ENCODE data around the gene WSCD2.

The WSCD2 gene

DNA sequence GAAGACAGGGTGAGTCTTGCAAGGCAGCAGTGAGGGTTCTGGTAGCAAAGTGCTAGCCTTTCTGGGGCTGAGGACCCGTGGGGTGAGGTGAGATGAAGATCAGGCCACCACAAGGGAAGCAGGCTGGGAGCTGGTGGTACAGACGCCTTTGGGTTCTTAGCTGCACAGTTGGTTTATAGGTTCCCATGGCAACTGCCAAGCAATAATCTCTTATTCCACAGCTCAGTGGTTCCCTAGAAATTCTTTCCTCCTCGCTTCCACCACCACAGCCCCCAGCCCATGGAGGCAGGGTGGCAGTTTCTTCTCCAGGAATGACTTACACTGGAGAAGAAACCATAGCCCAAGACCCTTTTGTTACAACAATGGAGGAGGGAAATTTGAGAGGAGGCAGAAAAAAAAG is 127.9 kb downstream of the WSCD2 start:
- H3K36me3 ChIP-seq (ENCODE audit: insufficient read depth, low read length): no peaks in the 10 kb centered on the region
- no peaks in the 10 kb centered on the region for H3K4me1 ChIP-seq (ENCODE audit: insufficient read depth, low read length)
- H3K4me3 ChIP-seq (ENCODE audit: low read depth in 1 of 2, low read length in 2 of 2): no peak overlapping the region
- no peak overlapping the region for H3K27ac ChIP-seq (ENCODE audit: low read depth, low read length)
- H3K9me3 ChIP-seq (ENCODE audit: low read length): peaks cover 18% of the 10 kb centered on the region
- H3K9ac ChIP-seq (ENCODE audit: low read length): no peak overlapping the region
- H3K27me3 ChIP-seq (ENCODE audit: control insufficient read depth in 1 of 2, insufficient read depth in 2 of 2, low read length in 2 of 2): peaks cover 9 to 14% of the 10 kb centered on the region in 2 donors

DNA sequence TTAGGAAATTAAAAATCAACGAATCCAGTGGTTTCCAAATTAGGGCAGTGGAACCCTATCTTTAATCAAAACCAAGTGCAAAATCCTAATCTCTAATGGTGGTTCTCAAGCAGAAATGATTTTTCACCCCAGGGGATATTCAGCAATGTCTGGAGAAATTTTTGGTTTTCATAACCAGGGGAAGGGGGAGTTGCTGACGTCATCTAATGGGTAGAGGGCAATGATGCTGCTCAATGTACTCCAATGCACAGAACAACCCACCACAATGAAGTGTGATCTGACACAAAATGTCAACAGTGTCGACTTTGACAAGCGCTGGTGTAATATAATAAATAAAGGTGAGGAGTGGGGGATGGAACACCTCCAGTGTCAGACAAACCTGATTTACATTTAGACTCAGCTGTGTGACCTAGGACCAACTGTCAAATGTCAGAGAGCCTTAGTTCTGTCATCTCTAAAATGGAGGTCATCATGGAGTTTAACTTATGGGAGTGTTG is 128.6 kb downstream of the WSCD2 start:
- no peak overlapping the region for H3K27ac ChIP-seq (ENCODE audit: low read depth, low read length)
- peaks cover 9 to 14% of the 10 kb centered on the region in 2 donors for H3K27me3 ChIP-seq (ENCODE audit: control insufficient read depth in 1 of 2, insufficient read depth in 2 of 2, low read length in 2 of 2)
- no peak overlapping the region for H3K9ac ChIP-seq (ENCODE audit: low read length)
- H3K4me3 ChIP-seq (ENCODE audit: low read depth in 1 of 2, low read length in 2 of 2): no peak overlapping the region
- no peaks in the 10 kb centered on the region for H3K36me3 ChIP-seq (ENCODE audit: insufficient read depth, low read length)
- H3K4me1 ChIP-seq (ENCODE audit: insufficient read depth, low read length): no peaks in the 10 kb centered on the region
- H3K9me3 ChIP-seq (ENCODE audit: low read length): peaks cover 18% of the 10 kb centered on the region

DNA sequence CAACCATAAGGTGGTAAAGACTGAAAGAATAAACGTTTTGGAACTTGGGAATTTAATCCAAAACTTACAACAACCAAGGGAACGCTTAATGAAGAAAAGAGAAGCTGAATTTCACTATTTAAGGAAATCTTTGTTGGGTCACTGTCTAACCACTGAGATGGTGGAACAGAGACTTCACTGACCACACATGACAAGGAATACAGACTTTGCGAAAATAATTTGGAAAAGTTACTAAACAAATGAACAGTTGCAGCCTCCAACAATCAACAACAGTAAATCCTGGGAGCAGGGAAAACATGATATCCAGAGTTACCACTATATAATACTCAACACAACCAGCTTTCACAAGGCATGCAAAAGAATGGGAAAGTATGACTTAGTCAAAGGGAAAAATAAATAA is 131.0 kb downstream of the WSCD2 start:
- Histone ChIP-seq H3K4me1 (ENCODE audit: insufficient read depth, low read length) (no peaks in the 10 kb centered on the region), H3K4me3 (ENCODE audit: low read depth in 1 of 2, low read length in 2 of 2) (no peak overlapping the region), H3K9me3 (ENCODE audit: low read length) (peaks cover 18% of the 10 kb centered on the region), H3K36me3 (ENCODE audit: insufficient read depth, low read length) (no peaks in the 10 kb centered on the region), H3K9ac (ENCODE audit: low read length) (no peak overlapping the region), H3K27me3 (ENCODE audit: control insufficient read depth in 1 of 2, insufficient read depth in 2 of 2, low read length in 2 of 2) (peaks cover 7 to 9% of the 10 kb centered on the region in 2 donors), H3K27ac (ENCODE audit: low read depth, low read length) (no peak overlapping the region)

DNA sequence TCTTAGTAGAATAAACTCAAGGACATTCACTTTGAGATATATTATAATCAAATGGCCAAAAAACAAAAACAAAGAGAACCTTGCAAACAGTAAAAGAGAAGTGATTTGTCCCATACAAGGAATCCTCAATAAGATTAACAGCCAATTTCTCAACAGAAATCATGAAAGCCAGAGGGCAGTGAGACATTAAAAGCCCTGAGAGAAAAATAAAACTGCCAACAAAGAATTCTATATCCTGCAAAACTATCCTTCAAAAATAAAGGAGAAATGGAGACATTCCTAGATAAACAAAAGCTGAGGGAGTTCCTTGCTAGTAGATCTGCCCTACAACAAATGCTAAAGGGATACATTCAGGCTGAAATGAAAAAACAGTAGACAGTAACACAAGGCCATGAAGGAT is 131.9 kb downstream of the WSCD2 start:
- Histone ChIP-seq H3K27ac (ENCODE audit: low read depth, low read length) (no peak overlapping the region), H3K4me3 (ENCODE audit: low read depth in 1 of 2, low read length in 2 of 2) (no peak overlapping the region), H3K27me3 (ENCODE audit: control insufficient read depth in 1 of 2, insufficient read depth in 2 of 2, low read length in 2 of 2) (peaks cover 4 to 7% of the 10 kb centered on the region in 2 donors), H3K9me3 (ENCODE audit: low read length) (peaks cover 18% of the 10 kb centered on the region), H3K36me3 (ENCODE audit: insufficient read depth, low read length) (no peaks in the 10 kb centered on the region), H3K9ac (ENCODE audit: low read length) (no peak overlapping the region), H3K4me1 (ENCODE audit: insufficient read depth, low read length) (no peaks in the 10 kb centered on the region)

DNA sequence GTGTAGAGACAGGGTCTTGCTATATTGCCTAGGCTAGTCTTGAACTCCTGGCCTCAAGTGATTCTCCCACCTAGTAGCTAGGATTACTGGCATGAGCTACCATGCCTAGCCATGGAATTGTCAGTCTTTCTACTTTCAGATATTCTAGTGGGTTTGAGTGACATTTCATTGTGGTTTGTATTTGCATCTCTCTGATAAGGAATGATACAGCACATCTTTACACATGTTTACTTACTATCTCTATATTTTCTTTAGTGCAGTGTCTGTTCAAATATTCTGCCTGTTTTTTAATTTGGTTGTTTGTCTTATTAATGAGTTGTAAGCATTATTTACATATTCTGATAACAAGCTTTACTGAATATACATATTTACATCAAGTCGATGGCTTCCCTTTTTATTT is 136.4 kb downstream of the WSCD2 start:
- H3K36me3 ChIP-seq (ENCODE audit: insufficient read depth, low read length): no peaks in the 10 kb centered on the region
- H3K27ac ChIP-seq (ENCODE audit: low read depth, low read length): no peak overlapping the region
- no peaks in the 10 kb centered on the region for H3K4me1 ChIP-seq (ENCODE audit: insufficient read depth, low read length)
- H3K4me3 ChIP-seq (ENCODE audit: low read depth in 1 of 2, low read length in 2 of 2): no peak overlapping the region
- H3K27me3 ChIP-seq (ENCODE audit: control insufficient read depth in 1 of 2, insufficient read depth in 2 of 2, low read length in 2 of 2): no peaks in the 10 kb centered on the region
- H3K9me3 ChIP-seq (ENCODE audit: low read length): peaks cover 8% of the 10 kb centered on the region
- H3K9ac ChIP-seq (ENCODE audit: low read length): no peak overlapping the region

DNA sequence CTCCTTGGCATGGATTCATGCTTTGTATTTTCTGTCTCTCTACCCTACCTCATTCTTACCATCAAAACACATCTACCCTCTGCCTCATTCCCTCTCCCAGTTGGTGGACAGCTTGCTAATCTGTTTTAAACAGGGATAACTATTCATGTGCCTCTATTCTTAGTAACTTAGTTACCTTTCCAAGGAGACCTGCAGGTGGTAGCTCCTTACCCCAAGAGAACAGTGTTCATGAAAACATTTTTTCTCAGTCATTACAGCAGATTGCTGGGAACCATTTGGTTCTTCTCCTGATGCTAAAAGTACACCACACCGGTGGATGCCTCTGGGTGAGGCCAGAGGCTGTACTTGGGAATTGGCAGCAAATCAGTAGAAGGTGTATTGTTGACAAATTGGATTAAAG is 137.0 kb downstream of the WSCD2 start:
- Histone ChIP-seq H3K27ac (ENCODE audit: low read depth, low read length) (no peak overlapping the region), H3K9me3 (ENCODE audit: low read length) (peaks cover 3% of the 10 kb centered on the region), H3K9ac (ENCODE audit: low read length) (no peak overlapping the region), H3K4me1 (ENCODE audit: insufficient read depth, low read length) (no peaks in the 10 kb centered on the region), H3K4me3 (ENCODE audit: low read depth in 1 of 2, low read length in 2 of 2) (no peak overlapping the region), H3K36me3 (ENCODE audit: insufficient read depth, low read length) (no peaks in the 10 kb centered on the region), H3K27me3 (ENCODE audit: control insufficient read depth in 1 of 2, insufficient read depth in 2 of 2, low read length in 2 of 2) (no peaks in the 10 kb centered on the region)

DNA sequence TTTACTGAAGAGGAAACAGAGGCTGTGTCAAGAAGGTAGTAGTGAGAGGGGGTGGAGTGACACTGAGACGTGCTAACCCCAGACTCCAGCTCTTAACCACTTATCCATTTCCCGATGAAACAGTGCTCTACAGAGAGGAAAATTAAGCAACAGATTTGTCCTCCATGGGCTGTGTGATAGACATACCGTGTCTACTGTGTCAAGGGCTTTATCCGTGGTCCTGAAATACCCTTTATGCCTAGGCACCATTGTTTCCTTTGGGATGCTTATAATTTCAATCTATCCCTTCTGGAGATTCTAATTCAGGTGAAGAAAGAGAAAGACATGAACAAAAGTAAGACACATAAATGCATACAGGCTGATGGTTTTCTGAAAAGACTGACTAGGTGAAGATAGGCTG is 138.4 kb downstream of the WSCD2 start:
- Histone ChIP-seq H3K9me3 (ENCODE audit: low read length) (no peaks in the 10 kb centered on the region), H3K27ac (ENCODE audit: low read depth, low read length) (no peak overlapping the region), H3K4me3 (ENCODE audit: low read depth in 1 of 2, low read length in 2 of 2) (no peak overlapping the region), H3K4me1 (ENCODE audit: insufficient read depth, low read length) (no peaks in the 10 kb centered on the region), H3K27me3 (ENCODE audit: control insufficient read depth in 1 of 2, insufficient read depth in 2 of 2, low read length in 2 of 2) (no peaks in the 10 kb centered on the region), H3K9ac (ENCODE audit: low read length) (no peak overlapping the region), H3K36me3 (ENCODE audit: insufficient read depth, low read length) (no peaks in the 10 kb centered on the region)

DNA sequence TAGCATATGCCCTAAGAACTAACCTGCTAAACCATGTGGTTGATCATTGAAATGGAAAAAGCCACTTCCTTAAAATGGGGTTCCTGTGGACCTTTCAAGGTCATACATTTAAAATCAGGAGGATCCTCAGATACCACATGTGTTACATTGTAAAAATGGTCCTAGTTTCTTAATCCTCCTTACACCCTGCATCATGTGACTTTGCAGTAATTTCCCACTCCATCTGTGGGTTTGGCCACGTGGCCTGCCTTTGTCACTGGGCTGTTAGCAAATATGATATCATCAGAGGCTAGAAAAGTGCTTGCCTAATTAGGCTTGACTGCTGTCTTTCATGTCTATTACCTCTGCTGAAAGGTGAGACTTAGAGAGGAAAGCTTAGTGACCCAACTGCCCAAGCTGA is 139.3 kb downstream of the WSCD2 start:
- no peaks in the 10 kb centered on the region for H3K36me3 ChIP-seq (ENCODE audit: insufficient read depth, low read length)
- no peaks in the 10 kb centered on the region for H3K27me3 ChIP-seq (ENCODE audit: control insufficient read depth in 1 of 2, insufficient read depth in 2 of 2, low read length in 2 of 2)
- no peaks in the 10 kb centered on the region for H3K4me1 ChIP-seq (ENCODE audit: insufficient read depth, low read length)
- H3K9ac ChIP-seq (ENCODE audit: low read length): no peak overlapping the region
- H3K9me3 ChIP-seq (ENCODE audit: low read length): no peaks in the 10 kb centered on the region
- H3K4me3 ChIP-seq (ENCODE audit: low read depth in 1 of 2, low read length in 2 of 2): no peak overlapping the region
- H3K27ac ChIP-seq (ENCODE audit: low read depth, low read length): no peak overlapping the region

DNA sequence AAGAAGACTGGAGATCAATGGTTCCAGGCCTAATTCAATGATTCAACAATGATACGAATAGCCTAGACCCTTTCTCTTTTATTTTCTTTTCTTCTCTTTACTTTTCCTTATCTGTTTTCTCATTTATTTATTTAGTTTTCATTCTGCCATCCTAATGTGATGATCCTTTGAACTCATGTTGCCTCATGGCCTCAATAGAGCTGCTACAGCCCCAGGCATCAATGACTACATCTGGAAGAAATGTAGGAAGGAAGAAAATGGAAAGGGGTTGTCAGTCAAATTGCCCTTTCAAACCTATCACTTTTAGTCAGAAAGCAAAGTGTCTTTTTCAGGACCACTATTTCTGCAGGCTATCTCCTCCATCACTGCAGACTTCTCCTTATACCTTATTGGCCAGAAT is 140.1 kb downstream of the WSCD2 start:
- Histone ChIP-seq H3K9me3 (ENCODE audit: low read length) (no peaks in the 10 kb centered on the region), H3K36me3 (ENCODE audit: insufficient read depth, low read length) (no peaks in the 10 kb centered on the region), H3K4me3 (ENCODE audit: low read depth in 1 of 2, low read length in 2 of 2) (no peak overlapping the region), H3K4me1 (ENCODE audit: insufficient read depth, low read length) (no peaks in the 10 kb centered on the region), H3K27ac (ENCODE audit: low read depth, low read length) (no peak overlapping the region), H3K9ac (ENCODE audit: low read length) (no peak overlapping the region), H3K27me3 (ENCODE audit: control insufficient read depth in 1 of 2, insufficient read depth in 2 of 2, low read length in 2 of 2) (no peaks in the 10 kb centered on the region)

DNA sequence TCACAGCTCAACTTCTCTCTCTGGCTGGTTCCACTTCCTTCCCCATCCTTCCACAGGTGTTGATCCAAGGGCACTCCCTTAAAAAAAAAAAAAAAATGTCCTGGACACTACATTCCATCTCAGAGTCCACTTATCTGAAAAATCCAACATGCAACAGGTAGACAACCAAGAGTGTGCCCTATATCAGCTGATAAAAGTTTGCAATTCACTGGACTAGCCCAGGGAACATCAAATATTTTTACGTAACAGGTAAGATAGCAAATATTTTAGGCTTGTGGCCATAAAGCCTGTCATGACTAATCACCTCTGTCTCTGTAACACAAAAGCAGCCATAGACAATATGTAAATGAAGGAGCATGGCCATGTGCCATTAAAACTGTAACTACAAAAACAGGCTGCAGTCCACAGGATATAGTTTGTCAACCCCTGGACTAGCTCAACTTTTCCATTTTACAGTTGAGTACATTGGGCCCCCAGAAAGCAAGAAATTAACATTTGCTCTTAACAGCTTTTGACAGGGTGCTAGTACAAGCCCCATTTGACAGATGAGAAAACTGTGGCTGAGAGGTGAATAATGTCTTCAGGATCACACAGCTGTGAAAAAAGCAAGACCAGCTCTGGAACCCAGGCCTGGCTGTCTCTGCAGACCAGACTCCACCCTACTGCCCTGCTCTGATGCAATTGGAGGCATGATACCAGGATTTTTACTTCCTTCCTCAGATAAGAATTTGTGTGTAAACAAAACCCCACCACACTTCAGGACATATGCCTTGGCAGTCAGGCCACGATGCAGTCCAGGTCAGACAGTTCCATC is 141.2 kb downstream of the WSCD2 start:
- H3K9me3 ChIP-seq (ENCODE audit: low read length): no peaks in the 10 kb centered on the region
- H3K4me3 ChIP-seq (ENCODE audit: low read depth in 1 of 2, low read length in 2 of 2): no peak overlapping the region
- no peaks in the 10 kb centered on the region for H3K27me3 ChIP-seq (ENCODE audit: control insufficient read depth in 1 of 2, insufficient read depth in 2 of 2, low read length in 2 of 2)
- H3K4me1 ChIP-seq (ENCODE audit: insufficient read depth, low read length): no peaks in the 10 kb centered on the region
- no peak overlapping the region for H3K9ac ChIP-seq (ENCODE audit: low read length)
- H3K27ac ChIP-seq (ENCODE audit: low read depth, low read length): no peak overlapping the region
- no peaks in the 10 kb centered on the region for H3K36me3 ChIP-seq (ENCODE audit: insufficient read depth, low read length)

DNA sequence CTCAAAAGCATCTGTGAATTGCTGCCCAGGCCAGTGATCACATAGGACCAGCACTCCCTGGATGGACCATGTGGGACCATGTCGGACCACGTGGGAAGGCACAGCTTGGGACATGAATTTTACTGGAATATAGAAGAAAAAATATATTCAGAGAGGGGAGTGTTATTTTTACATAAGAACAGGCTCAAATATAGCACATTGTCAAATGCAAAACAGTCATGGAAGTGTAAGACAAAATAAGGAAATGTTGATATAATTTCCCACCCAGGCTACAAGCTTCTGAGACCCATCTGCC is 141.7 kb downstream of the WSCD2 start:
- Histone ChIP-seq H3K27ac (ENCODE audit: low read depth, low read length) (no peak overlapping the region), H3K9me3 (ENCODE audit: low read length) (no peaks in the 10 kb centered on the region), H3K36me3 (ENCODE audit: insufficient read depth, low read length) (no peaks in the 10 kb centered on the region), H3K9ac (ENCODE audit: low read length) (no peak overlapping the region), H3K27me3 (ENCODE audit: control insufficient read depth in 1 of 2, insufficient read depth in 2 of 2, low read length in 2 of 2) (no peaks in the 10 kb centered on the region), H3K4me1 (ENCODE audit: insufficient read depth, low read length) (no peaks in the 10 kb centered on the region), H3K4me3 (ENCODE audit: low read depth in 1 of 2, low read length in 2 of 2) (no peak overlapping the region)

Data from muscle layer of colon (tissue), 2 donors.